Upper lobe of left lung (tissue), 6 donors: Measurements from ENCODE around the gene GRM5. TPM values are rescaled to one million over a fixed set of nuclear protein-coding genes. Genes with fewer than 3 reads are reported as not detected.
"Not testable (repeated sequence)": the region's sequence is repeated elsewhere in the genome, so short reads cannot be mapped to it uniquely, and the experiment has no call there.

Experiments
- ATAC-seq, 2 donors: fragments of 200-7000 bp; cut with Tn5 transposase; one replicate each; pipeline ENCODE4 v1.9.1; 2022; ENCODE audit warnings: mild to moderate bottlenecking in 2 of 2, moderate library complexity in 2 of 2; ENCODE audit not compliant: low FRiP score in 2 of 2
- DNase-seq, 2 donors: peaks; one replicate each; pipeline ENCODE4 v3.0.0-alpha.2; 2019 to 2020
- H3K27ac ChIP-seq, 4 donors: fragments of 200-600 bp; sonication (generic); one replicate each; pipeline ENCODE4 v1.5.1; 2016 to 2019
- H3K27me3 ChIP-seq, 4 donors: fragments of 200-600 bp; sonication (generic); one replicate each; pipeline ENCODE4 v1.5.1; 2017 to 2019
- H3K36me3 ChIP-seq, 4 donors: fragments of 200-600 bp; sonication (generic); one replicate each; pipeline ENCODE4 v1.5.1; 2016 to 2019
- H3K4me1 ChIP-seq, 4 donors: fragments of 200-600 bp; sonication (generic); one replicate each; pipeline ENCODE4 v1.5.1; 2018 to 2019
- H3K4me3 ChIP-seq, 4 donors: fragments of 200-600 bp; sonication (generic); one replicate each; pipeline ENCODE4 v1.5.1; 2017 to 2019; ENCODE audit warnings: mild to moderate bottlenecking in 2 of 4, moderate library complexity in 1 of 4
- H3K9me3 ChIP-seq, 4 donors: fragments of 200-600 bp; sonication (generic); one replicate each; pipeline ENCODE4 v1.5.1; 2018 to 2019
- EP300 ChIP-seq, 4 donors: sonication (generic); formaldehyde crosslinking; IDR thresholded peaks; one replicate each; pipeline ENCODE4 v1.5.1; 2017; ENCODE audit warnings: antibody characterized with exemption in 4 of 4, control low read depth in 2 of 4
- POLR2A ChIP-seq, 4 donors: fragments of 450-650 bp; IDR thresholded peaks; one replicate each; pipeline ENCODE4 v1.5.1; 2016 to 2017; ENCODE audit warnings: antibody characterized with exemption in 4 of 4, mild to moderate bottlenecking in 2 of 4
- POLR2AphosphoS5 ChIP-seq, 2 donors: sonication (generic); formaldehyde crosslinking; IDR thresholded peaks; one replicate each; pipeline ENCODE4 v1.5.1; 2017; ENCODE audit warnings: antibody characterized with exemption in 2 of 2
- WGBS, 2 donors: methylation state at CpG; one replicate each; pipeline ENCODE4 v1.1.5; 2017 to 2018; 5-methylcytosine and 5-hydroxymethylcytosine counted together
- total RNA-seq, 6 donors: library from RNA; depleted of rRNA in 4 of 6; stranded (reverse); fragments of >200 nt in 4 of 6; gene quantifications; one replicate each; pipeline versions ENCODE4 v1.1.0 to v1.2.1, GENCODE V29; 2016 to 2021
- TF ChIP-seq, protein P1 (sequence below), 6 experiments: fragments of 450-650 bp in 4 of 6; fragments of 200-600 bp in 2 of 6; sonication (generic) in 2 of 6; IDR thresholded peaks; one replicate each; pipeline ENCODE4 v1.5.1; 2016 to 2019; ENCODE audit warnings: antibody characterized with exemption in 6 of 6
- donor health status: DM: no; HTN: no; CAD: no; lungs with moderate emphysema.
- donor health status: DM: no; HTN: yes; CAD: no; lungs with severe emphysema.

GRM5 gene
- total RNA-seq, 6 donors from 2014 or later, result 0.30 to 4.2 (median 0.32) TPM; not detected in 2

DNA sequence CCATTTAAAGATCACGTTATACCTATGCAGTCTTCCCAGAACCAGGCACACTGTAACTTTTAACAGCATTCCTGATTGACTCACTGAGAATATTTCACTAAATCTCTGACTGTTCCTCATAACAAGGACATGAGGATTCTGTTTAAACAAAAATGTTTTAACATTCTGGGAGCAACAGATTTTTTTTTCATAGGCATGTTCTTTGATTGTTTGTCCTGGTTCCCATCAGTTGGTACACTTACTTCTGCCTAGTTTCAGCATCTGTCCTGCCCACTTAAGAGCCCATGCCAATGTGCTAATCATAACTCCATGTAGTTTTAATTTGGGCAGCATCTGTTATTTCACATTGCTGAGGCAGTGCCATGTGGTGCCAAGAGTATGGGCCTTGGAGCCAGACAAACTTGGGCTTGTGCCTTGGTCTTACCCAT, 589.8 kb downstream of the GRM5 start:
- TF ChIP-seq POLR2AphosphoS5 (IDR thresholded peaks at IDR 0.05) (no peak), EP300 (IDR thresholded peaks at IDR 0.05) (no peak), POLR2A (IDR thresholded peaks at IDR 0.05) (no peak)
- TF ChIP-seq, protein P1, sequence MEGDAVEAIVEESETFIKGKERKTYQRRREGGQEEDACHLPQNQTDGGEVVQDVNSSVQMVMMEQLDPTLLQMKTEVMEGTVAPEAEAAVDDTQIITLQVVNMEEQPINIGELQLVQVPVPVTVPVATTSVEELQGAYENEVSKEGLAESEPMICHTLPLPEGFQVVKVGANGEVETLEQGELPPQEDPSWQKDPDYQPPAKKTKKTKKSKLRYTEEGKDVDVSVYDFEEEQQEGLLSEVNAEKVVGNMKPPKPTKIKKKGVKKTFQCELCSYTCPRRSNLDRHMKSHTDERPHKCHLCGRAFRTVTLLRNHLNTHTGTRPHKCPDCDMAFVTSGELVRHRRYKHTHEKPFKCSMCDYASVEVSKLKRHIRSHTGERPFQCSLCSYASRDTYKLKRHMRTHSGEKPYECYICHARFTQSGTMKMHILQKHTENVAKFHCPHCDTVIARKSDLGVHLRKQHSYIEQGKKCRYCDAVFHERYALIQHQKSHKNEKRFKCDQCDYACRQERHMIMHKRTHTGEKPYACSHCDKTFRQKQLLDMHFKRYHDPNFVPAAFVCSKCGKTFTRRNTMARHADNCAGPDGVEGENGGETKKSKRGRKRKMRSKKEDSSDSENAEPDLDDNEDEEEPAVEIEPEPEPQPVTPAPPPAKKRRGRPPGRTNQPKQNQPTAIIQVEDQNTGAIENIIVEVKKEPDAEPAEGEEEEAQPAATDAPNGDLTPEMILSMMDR (IDR thresholded peaks at IDR 0.05), result no peak
- ATAC-seq (no peak), DNase-seq (no peak)
- Histone ChIP-seq H3K27ac (no peak overlapping the region), H3K27me3 (no peaks in the 10 kb centered on the region), H3K9me3 (no peaks in the 10 kb centered on the region), H3K36me3 (no peaks in the 10 kb centered on the region), H3K4me3 (no peak overlapping the region), H3K4me1 (no peaks in the 10 kb centered on the region)
- 52 to 57% methylated on average over 1 of the region's 1 CpG for WGBS, 2 donors

DNA sequence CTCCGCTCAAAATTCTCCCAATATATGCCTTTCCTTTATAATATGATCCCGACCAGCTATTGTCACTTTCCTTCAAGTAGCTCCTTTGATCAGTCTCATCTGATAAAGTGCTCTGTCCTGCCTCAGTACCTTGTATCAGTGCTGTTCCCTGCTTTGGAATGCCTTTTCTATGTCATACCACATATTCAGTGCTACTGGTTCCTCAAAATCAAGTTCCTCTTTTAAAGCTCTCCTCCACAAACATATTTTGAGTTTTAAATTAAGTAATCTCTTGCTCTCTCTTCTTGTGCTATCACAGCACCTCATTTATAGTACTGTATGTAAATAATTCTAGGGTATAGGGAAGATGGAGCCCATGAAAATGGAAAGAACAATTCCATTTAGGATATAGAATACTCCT, 591.1 kb downstream of the GRM5 start:
- Histone ChIP-seq H3K9me3 (no peaks in the 10 kb centered on the region), H3K27ac (no peak overlapping the region), H3K4me3 (no peak overlapping the region), H3K36me3 (no peaks in the 10 kb centered on the region), H3K4me1 (no peaks in the 10 kb centered on the region), H3K27me3 (no peaks in the 10 kb centered on the region)
- TF ChIP-seq EP300 (IDR thresholded peaks at IDR 0.05) (no peak), POLR2AphosphoS5 (IDR thresholded peaks at IDR 0.05) (no peak), POLR2A (IDR thresholded peaks at IDR 0.05) (no peak)
- TF ChIP-seq, protein P1 (IDR thresholded peaks at IDR 0.05), result no peak
- ATAC-seq, result peak in 1 of 2 donors; percentile 46
- 35 to 65% methylated on average over 2 of the region's 2 CpGs for WGBS, 2 donors
- no peak for DNase-seq

DNA sequence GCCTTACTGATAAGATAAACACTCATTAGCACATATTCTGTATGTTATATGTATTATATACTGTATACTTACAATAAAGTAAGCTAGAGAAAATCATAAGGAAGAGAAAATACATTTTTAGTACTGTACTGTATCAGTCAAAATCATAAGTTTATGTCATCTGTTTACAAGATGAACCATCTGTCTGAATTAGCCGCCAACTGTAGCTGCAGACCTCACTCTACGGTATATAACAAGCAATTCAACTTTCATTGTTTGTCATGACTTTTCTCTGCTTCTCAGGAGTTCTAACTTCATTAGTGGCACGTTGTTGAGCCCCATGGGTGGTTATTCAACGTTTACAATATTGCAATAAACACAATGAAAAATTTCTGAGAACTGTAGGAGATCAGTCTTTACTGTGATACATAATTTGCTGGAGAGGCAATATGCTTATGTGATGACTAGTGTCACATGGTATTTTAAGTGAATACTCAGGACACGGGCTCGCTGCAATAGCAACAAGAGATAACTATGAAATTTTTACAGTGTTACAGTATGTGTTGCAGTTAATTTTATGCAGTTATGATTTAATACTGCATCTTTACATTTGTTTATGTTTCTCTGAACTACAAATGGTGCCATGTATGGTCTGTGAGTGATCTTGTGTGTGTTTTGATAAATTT, 596.1 kb downstream of the GRM5 start:
- Histone ChIP-seq H3K9me3 (no peaks in the 10 kb centered on the region), H3K27me3 (no peaks in the 10 kb centered on the region), H3K4me3 (no peak overlapping the region), H3K27ac (no peak overlapping the region), H3K4me1 (no peaks in the 10 kb centered on the region), H3K36me3 (no peaks in the 10 kb centered on the region)
- no peak for DNase-seq
- TF ChIP-seq POLR2AphosphoS5 (IDR thresholded peaks at IDR 0.05) (no peak), EP300 (IDR thresholded peaks at IDR 0.05) (no peak), POLR2A (IDR thresholded peaks at IDR 0.05) (no peak)
- TF ChIP-seq, protein P1 (IDR thresholded peaks at IDR 0.05), result no peak
- WGBS, 2 donors, result 72 to 76% methylated on average over 6 of the region's 6 CpGs
- no peak for ATAC-seq

DNA sequence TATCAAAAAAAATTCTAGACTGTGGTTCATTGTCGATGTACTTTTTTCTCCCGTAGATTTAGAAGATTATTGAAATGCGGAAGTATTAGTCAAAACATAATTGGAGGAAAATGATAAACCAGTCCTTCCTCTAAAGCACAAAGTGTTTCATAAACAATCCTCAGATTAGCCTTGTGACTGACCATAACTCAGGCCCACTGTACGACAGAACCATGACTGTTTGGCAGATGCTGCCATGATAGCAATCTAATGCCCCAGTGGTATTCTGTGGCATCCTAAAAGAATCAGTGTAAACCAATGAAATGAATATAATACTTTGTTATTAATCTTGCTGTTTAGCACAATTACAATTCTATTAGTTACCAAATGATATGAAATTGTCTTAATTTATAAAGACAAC, 601.3 kb downstream of the GRM5 start:
- H3K27me3 ChIP-seq, result no peaks in the 10 kb centered on the region
- no peaks in the 10 kb centered on the region for H3K4me1 ChIP-seq
- TF ChIP-seq POLR2A (IDR thresholded peaks at IDR 0.05), result no peak
- TF ChIP-seq EP300 (IDR thresholded peaks at IDR 0.05), result no peak
- TF ChIP-seq, protein P1 (IDR thresholded peaks at IDR 0.05), result no peak
- H3K4me3 ChIP-seq, result no peak overlapping the region
- ATAC-seq (no peak), DNase-seq (no peak)
- no peaks in the 10 kb centered on the region for H3K36me3 ChIP-seq
- no peaks in the 10 kb centered on the region for H3K9me3 ChIP-seq
- H3K27ac ChIP-seq, result no peak overlapping the region
- 65 to 73% methylated on average over 4 of the region's 4 CpGs for whole genome bisulfite sequencing, 2 donors

DNA sequence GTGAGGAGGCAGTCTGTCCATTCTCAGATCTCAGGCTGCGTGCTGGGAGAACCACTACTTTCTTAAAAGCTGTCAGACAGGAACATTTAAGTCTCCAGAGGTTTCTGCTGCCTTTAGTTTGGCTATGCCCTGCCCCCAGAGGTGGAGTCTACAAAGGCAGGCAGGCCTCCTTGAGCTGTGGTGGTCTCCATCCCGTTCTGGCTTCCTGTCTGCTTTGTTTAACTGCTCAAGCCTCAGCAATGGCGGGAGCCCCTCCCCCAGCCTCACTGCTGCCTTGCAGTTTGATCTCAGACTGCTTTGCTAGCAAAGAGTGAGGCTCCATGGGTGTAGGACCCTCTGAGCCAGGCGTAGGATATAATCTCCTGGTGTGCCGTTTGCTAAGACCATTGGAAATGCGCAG, 602.5 kb downstream of the GRM5 start:
- ATAC-seq, H3K27me3 ChIP-seq, H3K36me3 ChIP-seq, H3K9me3 ChIP-seq, H3K27ac ChIP-seq, H3K4me3 ChIP-seq, DNase-seq, H3K4me1 ChIP-seq: not testable (repeated sequence)
- WGBS, 2 donors, result 86 to 90% methylated on average over 4 to 6 of the region's 6 CpGs

DNA sequence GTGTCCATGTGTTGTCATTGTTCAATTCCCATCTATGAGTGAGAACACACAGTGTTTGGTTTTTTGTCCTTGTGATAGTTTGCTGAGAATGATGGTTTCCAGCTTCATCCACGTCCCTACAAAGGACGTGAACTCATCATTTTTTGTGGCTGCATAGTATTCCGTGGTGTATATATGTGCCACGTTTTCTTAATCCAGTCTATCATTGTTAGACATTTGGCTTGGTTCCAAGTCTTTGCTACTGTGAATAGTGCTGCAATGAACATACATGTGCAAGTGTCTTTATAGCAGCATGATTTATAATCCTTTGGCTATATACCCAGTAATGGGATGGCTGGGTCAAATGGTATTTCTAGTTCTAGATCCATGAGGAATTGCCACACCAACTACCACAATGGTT, 607.7 kb downstream of the GRM5 start:
- not testable (repeated sequence) for H3K27ac ChIP-seq, H3K9me3 ChIP-seq, ATAC-seq, H3K36me3 ChIP-seq, H3K4me3 ChIP-seq, H3K27me3 ChIP-seq, DNase-seq, H3K4me1 ChIP-seq
- WGBS, 2 donors, result 90 to 93% methylated on average over 4 of the region's 4 CpGs
